Measurements from ENCODE around the gene CPAMD8.
"Not testable (repeated sequence)": the region's sequence is repeated elsewhere in the genome, so short reads cannot be mapped to it uniquely, and the experiment has no call there.

CPAMD8 gene

GRCh38 chr19:16940626-16941025, 86.0 kb downstream of the CPAMD8 start:
- H3K4me3 ChIP-seq (ENCODE audit: low read length): no peak overlapping the region
- no peak for DNase-seq (ENCODE audit: low read depth)
- TF ChIP-seq, protein P1, sequence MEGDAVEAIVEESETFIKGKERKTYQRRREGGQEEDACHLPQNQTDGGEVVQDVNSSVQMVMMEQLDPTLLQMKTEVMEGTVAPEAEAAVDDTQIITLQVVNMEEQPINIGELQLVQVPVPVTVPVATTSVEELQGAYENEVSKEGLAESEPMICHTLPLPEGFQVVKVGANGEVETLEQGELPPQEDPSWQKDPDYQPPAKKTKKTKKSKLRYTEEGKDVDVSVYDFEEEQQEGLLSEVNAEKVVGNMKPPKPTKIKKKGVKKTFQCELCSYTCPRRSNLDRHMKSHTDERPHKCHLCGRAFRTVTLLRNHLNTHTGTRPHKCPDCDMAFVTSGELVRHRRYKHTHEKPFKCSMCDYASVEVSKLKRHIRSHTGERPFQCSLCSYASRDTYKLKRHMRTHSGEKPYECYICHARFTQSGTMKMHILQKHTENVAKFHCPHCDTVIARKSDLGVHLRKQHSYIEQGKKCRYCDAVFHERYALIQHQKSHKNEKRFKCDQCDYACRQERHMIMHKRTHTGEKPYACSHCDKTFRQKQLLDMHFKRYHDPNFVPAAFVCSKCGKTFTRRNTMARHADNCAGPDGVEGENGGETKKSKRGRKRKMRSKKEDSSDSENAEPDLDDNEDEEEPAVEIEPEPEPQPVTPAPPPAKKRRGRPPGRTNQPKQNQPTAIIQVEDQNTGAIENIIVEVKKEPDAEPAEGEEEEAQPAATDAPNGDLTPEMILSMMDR (conservative IDR thresholded peaks at IDR 0.05; ENCODE audit: low read length): no peak

GRCh38 chr19:16940063-16940462, 86.5 kb downstream of the CPAMD8 start:
- not testable (repeated sequence) for DNase-seq (ENCODE audit: low read depth); H3K4me3 ChIP-seq (ENCODE audit: low read length)

DNA sequence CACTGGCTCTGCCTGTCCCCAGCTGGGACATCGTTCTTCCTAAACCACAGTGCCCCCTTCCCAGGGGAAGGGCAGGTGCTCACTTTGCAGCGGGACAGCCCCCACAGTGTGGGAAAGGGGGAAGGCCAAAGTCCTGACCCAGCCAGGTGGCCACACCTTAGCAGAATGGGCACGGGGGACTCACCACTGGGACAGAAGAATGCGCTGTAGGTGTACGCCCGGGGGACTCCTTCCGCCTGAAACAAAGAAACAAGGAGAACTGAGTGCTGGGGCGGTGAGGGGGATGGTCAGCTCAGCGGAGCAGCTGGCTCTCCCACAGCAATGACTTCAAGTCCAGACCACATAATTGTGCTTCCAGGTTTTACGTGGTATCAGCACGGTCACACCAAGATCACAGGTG, 88.4 kb downstream of the CPAMD8 start:
- TF ChIP-seq, protein P1 (conservative IDR thresholded peaks at IDR 0.05; ENCODE audit: low read length): no peak
- no peak overlapping the region for H3K4me3 ChIP-seq (ENCODE audit: low read length)
- DNase-seq (ENCODE audit: low read depth): no peak

DNA sequence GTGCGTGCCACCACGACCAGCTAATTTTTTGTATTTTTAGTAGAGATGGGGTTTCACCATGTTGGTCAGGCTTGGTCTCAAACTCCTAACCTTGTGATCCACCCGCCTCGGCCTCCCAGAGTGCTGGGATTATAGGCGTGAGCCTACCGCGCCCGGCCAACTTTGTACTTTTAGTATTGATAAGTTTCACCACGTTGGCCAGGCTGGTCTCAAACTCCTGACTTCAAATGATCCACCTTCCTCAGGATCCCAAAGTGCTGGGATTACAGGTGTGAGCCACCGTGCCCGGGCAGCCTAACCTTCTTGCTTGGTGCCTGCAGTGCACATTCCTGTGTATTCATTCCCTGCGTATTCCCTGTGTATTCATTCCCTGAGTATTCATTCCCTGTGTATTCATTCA, 88.8 kb downstream of the CPAMD8 start:
- DNase-seq (ENCODE audit: low read depth); H3K4me3 ChIP-seq (ENCODE audit: low read length): not testable (repeated sequence)

- TF ChIP-seq, protein P1 (conservative IDR thresholded peaks at IDR 0.05; ENCODE audit: low read length): no peak
- no peak for DNase-seq (ENCODE audit: low read depth)
- H3K4me3 ChIP-seq (ENCODE audit: low read length): no peak overlapping the region
Measured at GRCh38 chr19:16936901-16937300, 89.7 kb downstream of the CPAMD8 start.

GRCh38 chr19:16934489-16934888, 92.1 kb downstream of the CPAMD8 start:
- H3K4me3 ChIP-seq (ENCODE audit: low read length): no peak overlapping the region
- TF ChIP-seq, protein P1 (conservative IDR thresholded peaks at IDR 0.05; ENCODE audit: low read length): no peak
- DNase-seq (ENCODE audit: low read depth): no peak

GRCh38 chr19:16931306-16931705, 95.3 kb downstream of the CPAMD8 start:
- H3K4me3 ChIP-seq (ENCODE audit: low read length): no peak overlapping the region
- DNase-seq (ENCODE audit: low read depth): no peak
- TF ChIP-seq, protein P1 (conservative IDR thresholded peaks at IDR 0.05; ENCODE audit: low read length): no peak

DNA sequence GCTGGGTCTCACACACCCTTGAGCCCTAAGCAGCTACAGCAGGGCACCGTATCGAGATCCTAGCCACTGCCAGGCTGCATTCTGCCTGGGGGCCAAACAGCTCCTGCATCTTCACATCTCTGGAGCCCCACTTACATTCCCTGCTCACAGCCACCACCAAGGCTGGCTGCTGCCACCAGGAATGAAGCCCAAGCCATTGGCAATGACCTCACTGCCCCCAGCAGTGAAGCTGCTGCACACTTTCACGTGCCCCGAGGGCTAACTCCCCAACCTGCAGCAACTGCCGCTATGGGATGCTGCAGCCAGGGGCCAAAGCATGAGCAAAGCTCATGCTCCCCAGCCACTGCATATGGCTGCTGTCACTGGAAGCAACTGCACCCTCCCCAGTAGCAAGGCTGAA, 95.9 kb downstream of the CPAMD8 start:
- TF ChIP-seq, protein P1 (conservative IDR thresholded peaks at IDR 0.05; ENCODE audit: low read length): no peak
- DNase-seq (ENCODE audit: low read depth): no peak
- no peak overlapping the region for H3K4me3 ChIP-seq (ENCODE audit: low read length)
